Measurements from ENCODE around the gene ZNF599. TPM values are rescaled to one million over a fixed set of nuclear protein-coding genes. Genes with fewer than 3 reads are reported as not detected.
A peak's percentile ranks its signal among the peaks of the same experiment; 100 is the strongest.

ZNF599 gene
- total and polyA plus RNA-seq, 2 donors (not counting 1 experiment from before 2014, with no cell fraction given), result 6.0 to 7.6 TPM

GRCh38 chr19:34731964-34732363 lies 41.1 kb downstream of the ZNF599 start:
- H3K4me2 ChIP-seq (replicated peaks; ENCODE audit: low read depth, low read length, poor library complexity, severe bottlenecking), result no peak overlapping the region
- peak overlapping the region; percentile 10 for H3K4me3 Mint-ChIP-seq
- POLR2A ChIA-PET, result no interaction called here
- ATAC-seq (ENCODE audit: low read depth), result no peak
- no peaks in the 10 kb centered on the region for H3K9me3 Mint-ChIP-seq (ENCODE audit: insufficient read depth)
- no peak overlapping the region for H3K4me3 ChIP-seq (ENCODE audit: control extremely low read depth in 1 of 5, extremely low read depth in 1 of 5, insufficient read depth in 1 of 5, low read depth in 2 of 5, low read length in 4 of 5)
- TF ChIP-seq CTCF (IDR thresholded peaks at IDR 0.05) (no peak), EZH2 (IDR thresholded peaks at IDR 0.05; ENCODE audit: borderline replicate concordance, insufficient read depth, low read depth, low read length, poor library complexity, severe bottlenecking) (no peak)
- 70% methylated on average over 5 of the region's 7 CpGs for WGBS (ENCODE audit: insufficient coverage)
- peaks cover 15 to 25% of the 10 kb centered on the region in 2 donors for H3K4me1 ChIP-seq (ENCODE audit: control insufficient read depth in 2 of 2, insufficient read depth in 2 of 2, low read length in 2 of 2)
- DNase-seq, result peak; percentile 12
- peaks cover 0 to 8% of the 10 kb centered on the region in 2 experiments for H3K36me3 ChIP-seq (replicated peaks in 1 of 2; ENCODE audit: control extremely low read depth in 1 of 2, control insufficient read depth in 1 of 2, extremely low read depth in 1 of 2, insufficient read depth in 2 of 2, low read length in 1 of 2)
- no peak overlapping the region for H2AFZ ChIP-seq (ENCODE audit: insufficient read depth, low read depth, low read length, poor library complexity, severe bottlenecking)
- CTCF ChIA-PET, result no interaction called here
- intact Hi-C loops (cut with micrococcal nuclease), result loop anchor here (5.0 to 10.0 kb wide), 2 partner anchors 270 to 1953 kb away; partner anchors contain the start of genes GRAMD1A and ZNF567
- H3K27me3 Mint-ChIP-seq, result peaks cover 12% of the 10 kb centered on the region
- H3K27ac ChIP-seq (ENCODE audit: low read length in 2 of 2), result no peak overlapping the region
- H3K4me1 Mint-ChIP-seq, result peaks cover 25% of the 10 kb centered on the region
- peaks cover 0 to 5% (median 0%) of the 10 kb centered on the region in 4 experiments for H3K27me3 ChIP-seq (replicated peaks in 1 of 4; ENCODE audit: control extremely low read depth in 1 of 4, control insufficient read depth in 3 of 4, insufficient read depth in 4 of 4, low read length in 3 of 4)
- H3K27ac Mint-ChIP-seq, result no peak overlapping the region
- H3K9me3 ChIP-seq (ENCODE audit: control extremely low read depth in 1 of 3, control insufficient read depth in 2 of 3, insufficient read depth in 1 of 3, low read length in 2 of 3), result no peaks in the 10 kb centered on the region
- H3K9ac ChIP-seq (ENCODE audit: low read length), result no peak overlapping the region
- no peaks in the 10 kb centered on the region for H4K20me1 ChIP-seq (ENCODE audit: control insufficient read depth, insufficient read depth, low read length, poor library complexity, severe bottlenecking)
- peaks cover 12% of the 10 kb centered on the region for H3K79me2 ChIP-seq (ENCODE audit: control insufficient read depth, insufficient read depth, low read length)

- ATAC-seq (ENCODE audit: low read depth), result no peak
- peaks cover 0 to 8% (median under 1%) of the 10 kb centered on the region in 4 experiments for H3K27me3 ChIP-seq (replicated peaks in 1 of 4; ENCODE audit: control extremely low read depth in 1 of 4, control insufficient read depth in 3 of 4, insufficient read depth in 4 of 4, low read length in 3 of 4)
- no peak for TF ChIP-seq CTCF (IDR thresholded peaks at IDR 0.05)
- no peak for TF ChIP-seq EZH2 (IDR thresholded peaks at IDR 0.05; ENCODE audit: borderline replicate concordance, insufficient read depth, low read depth, low read length, poor library complexity, severe bottlenecking)
- peaks cover 0 to 8% of the 10 kb centered on the region in 2 experiments for H3K36me3 ChIP-seq (replicated peaks in 1 of 2; ENCODE audit: control extremely low read depth in 1 of 2, control insufficient read depth in 1 of 2, extremely low read depth in 1 of 2, insufficient read depth in 2 of 2, low read length in 1 of 2)
- CTCF ChIA-PET, result no interaction called here
- no peaks in the 10 kb centered on the region for H4K20me1 ChIP-seq (ENCODE audit: control insufficient read depth, insufficient read depth, low read length, poor library complexity, severe bottlenecking)
- intact Hi-C loops (cut with micrococcal nuclease), result loop anchor here (5.0 to 10.0 kb wide), 2 partner anchors 271 to 1954 kb away; partner anchors contain the start of genes GRAMD1A and ZNF567
- no peak overlapping the region for H3K4me2 ChIP-seq (replicated peaks; ENCODE audit: low read depth, low read length, poor library complexity, severe bottlenecking)
- H2AFZ ChIP-seq (ENCODE audit: insufficient read depth, low read depth, low read length, poor library complexity, severe bottlenecking), result no peak overlapping the region
- peaks cover 12% of the 10 kb centered on the region for H3K79me2 ChIP-seq (ENCODE audit: control insufficient read depth, insufficient read depth, low read length)
- H3K9ac ChIP-seq (ENCODE audit: low read length), result no peak overlapping the region
- peaks cover 25% of the 10 kb centered on the region for H3K4me1 Mint-ChIP-seq
- 90% methylated on average over 9 of the region's 11 CpGs for WGBS (ENCODE audit: insufficient coverage)
- H3K9me3 Mint-ChIP-seq (ENCODE audit: insufficient read depth), result no peaks in the 10 kb centered on the region
- DNase-seq, result no peak
- H3K4me3 ChIP-seq (ENCODE audit: control extremely low read depth in 1 of 5, extremely low read depth in 1 of 5, insufficient read depth in 1 of 5, low read depth in 2 of 5, low read length in 4 of 5), result no peak overlapping the region
- peaks cover 15 to 25% of the 10 kb centered on the region in 2 donors for H3K4me1 ChIP-seq (ENCODE audit: control insufficient read depth in 2 of 2, insufficient read depth in 2 of 2, low read length in 2 of 2)
- POLR2A ChIA-PET, result no interaction called here
- H3K27ac Mint-ChIP-seq, result peak overlapping the region; percentile 41
- H3K9me3 ChIP-seq (ENCODE audit: control extremely low read depth in 1 of 3, control insufficient read depth in 2 of 3, insufficient read depth in 1 of 3, low read length in 2 of 3), result peaks cover 0 to 3% (median 0%) of the 10 kb centered on the region in 3 donors
- H3K27ac ChIP-seq (ENCODE audit: low read length in 2 of 2), result no peak overlapping the region
- H3K27me3 Mint-ChIP-seq, result peaks cover 19% of the 10 kb centered on the region
- peak overlapping the region; percentile 10 for H3K4me3 Mint-ChIP-seq
Measured at GRCh38 chr19:34731019-34731829, 41.8 kb downstream of the ZNF599 start.
